Measurements from ENCODE around the gene PRPF40A.

Gene PRPF40A

DNA sequence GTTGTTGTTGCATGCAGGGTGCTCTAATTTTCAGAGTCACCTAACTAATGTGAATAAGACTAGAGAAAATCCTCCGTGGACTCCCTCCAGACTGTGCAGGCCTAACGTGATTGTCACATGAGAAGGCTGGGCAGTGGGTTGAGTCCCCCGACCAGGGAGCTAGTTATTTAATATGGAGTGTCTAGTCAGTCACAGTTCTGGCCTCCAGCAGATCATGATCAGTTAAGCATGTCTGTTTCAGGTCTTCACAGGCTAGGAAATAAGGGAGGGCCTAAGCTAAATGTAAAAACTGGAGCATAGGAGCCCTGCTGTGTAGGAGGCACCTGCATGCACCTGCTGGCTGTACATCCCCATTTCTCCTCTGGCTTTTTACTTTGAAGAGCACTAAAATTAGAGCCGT, 86.8 kb downstream of the PRPF40A start:
- POLR2A ChIA-PET, result no interaction called here
- no peaks in the 10 kb centered on the region for H3K4me1 ChIP-seq (ENCODE audit: control insufficient read depth, insufficient read depth, low read length)
- CTCF ChIA-PET, result interaction anchor here (1.0 to 2.3 kb wide), 2 partner anchors 441 to 605 kb away, joined by 3 to 5 read pairs; no protein-coding TSS in a partner anchor
- no peak overlapping the region for H3K4me3 ChIP-seq (ENCODE audit: low read depth, low read length)
- H3K36me3 ChIP-seq (ENCODE audit: control insufficient read depth in 2 of 2, insufficient read depth in 1 of 2, low read length in 2 of 2), result peaks cover 0 to 65% of the 10 kb centered on the region in 2 experiments
- no peak overlapping the region for H3K27ac ChIP-seq (ENCODE audit: extremely low read depth, low read depth, low read length)
- TF ChIP-seq ZNF621 (tag by site-specific recombination; IDR thresholded peaks at IDR 0.05) (no peak), ZNF16 (tag by site-specific recombination; IDR thresholded peaks at IDR 0.05; ENCODE audit: low read depth) (no peak), ZNF239 (tag by site-specific recombination; IDR thresholded peaks at IDR 0.05) (no peak), ZNF830 (tag by site-specific recombination; IDR thresholded peaks at IDR 0.05; ENCODE audit: low read depth) (no peak), ZNF747 (tag by site-specific recombination; IDR thresholded peaks at IDR 0.05) (no peak), ZNF626 (tag by site-specific recombination; IDR thresholded peaks at IDR 0.05) (no peak), ZNF654 (tag by site-specific recombination; IDR thresholded peaks at IDR 0.05; ENCODE audit: low read depth) (no peak), KLF9 (tag by site-specific recombination; IDR thresholded peaks at IDR 0.05; ENCODE audit: low read depth) (no peak), ZNF302 (tag by site-specific recombination; IDR thresholded peaks at IDR 0.05; ENCODE audit: low read depth) (no peak), ZNF37A (tag by site-specific recombination; IDR thresholded peaks at IDR 0.05) (no peak)
- TF ChIP-seq, protein P1, sequence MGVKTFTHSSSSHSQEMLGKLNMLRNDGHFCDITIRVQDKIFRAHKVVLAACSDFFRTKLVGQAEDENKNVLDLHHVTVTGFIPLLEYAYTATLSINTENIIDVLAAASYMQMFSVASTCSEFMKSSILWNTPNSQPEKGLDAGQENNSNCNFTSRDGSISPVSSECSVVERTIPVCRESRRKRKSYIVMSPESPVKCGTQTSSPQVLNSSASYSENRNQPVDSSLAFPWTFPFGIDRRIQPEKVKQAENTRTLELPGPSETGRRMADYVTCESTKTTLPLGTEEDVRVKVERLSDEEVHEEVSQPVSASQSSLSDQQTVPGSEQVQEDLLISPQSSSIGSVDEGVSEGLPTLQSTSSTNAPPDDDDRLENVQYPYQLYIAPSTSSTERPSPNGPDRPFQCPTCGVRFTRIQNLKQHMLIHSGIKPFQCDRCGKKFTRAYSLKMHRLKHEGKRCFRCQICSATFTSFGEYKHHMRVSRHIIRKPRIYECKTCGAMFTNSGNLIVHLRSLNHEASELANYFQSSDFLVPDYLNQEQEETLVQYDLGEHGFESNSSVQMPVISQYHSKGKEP (tag by site-specific recombination; IDR thresholded peaks at IDR 0.05), result no peak
- TF ChIP-seq, protein P2, sequence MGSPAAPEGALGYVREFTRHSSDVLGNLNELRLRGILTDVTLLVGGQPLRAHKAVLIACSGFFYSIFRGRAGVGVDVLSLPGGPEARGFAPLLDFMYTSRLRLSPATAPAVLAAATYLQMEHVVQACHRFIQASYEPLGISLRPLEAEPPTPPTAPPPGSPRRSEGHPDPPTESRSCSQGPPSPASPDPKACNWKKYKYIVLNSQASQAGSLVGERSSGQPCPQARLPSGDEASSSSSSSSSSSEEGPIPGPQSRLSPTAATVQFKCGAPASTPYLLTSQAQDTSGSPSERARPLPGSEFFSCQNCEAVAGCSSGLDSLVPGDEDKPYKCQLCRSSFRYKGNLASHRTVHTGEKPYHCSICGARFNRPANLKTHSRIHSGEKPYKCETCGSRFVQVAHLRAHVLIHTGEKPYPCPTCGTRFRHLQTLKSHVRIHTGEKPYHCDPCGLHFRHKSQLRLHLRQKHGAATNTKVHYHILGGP (tag by site-specific recombination; IDR thresholded peaks at IDR 0.05), result no peak
- TF ChIP-seq, protein P3, sequence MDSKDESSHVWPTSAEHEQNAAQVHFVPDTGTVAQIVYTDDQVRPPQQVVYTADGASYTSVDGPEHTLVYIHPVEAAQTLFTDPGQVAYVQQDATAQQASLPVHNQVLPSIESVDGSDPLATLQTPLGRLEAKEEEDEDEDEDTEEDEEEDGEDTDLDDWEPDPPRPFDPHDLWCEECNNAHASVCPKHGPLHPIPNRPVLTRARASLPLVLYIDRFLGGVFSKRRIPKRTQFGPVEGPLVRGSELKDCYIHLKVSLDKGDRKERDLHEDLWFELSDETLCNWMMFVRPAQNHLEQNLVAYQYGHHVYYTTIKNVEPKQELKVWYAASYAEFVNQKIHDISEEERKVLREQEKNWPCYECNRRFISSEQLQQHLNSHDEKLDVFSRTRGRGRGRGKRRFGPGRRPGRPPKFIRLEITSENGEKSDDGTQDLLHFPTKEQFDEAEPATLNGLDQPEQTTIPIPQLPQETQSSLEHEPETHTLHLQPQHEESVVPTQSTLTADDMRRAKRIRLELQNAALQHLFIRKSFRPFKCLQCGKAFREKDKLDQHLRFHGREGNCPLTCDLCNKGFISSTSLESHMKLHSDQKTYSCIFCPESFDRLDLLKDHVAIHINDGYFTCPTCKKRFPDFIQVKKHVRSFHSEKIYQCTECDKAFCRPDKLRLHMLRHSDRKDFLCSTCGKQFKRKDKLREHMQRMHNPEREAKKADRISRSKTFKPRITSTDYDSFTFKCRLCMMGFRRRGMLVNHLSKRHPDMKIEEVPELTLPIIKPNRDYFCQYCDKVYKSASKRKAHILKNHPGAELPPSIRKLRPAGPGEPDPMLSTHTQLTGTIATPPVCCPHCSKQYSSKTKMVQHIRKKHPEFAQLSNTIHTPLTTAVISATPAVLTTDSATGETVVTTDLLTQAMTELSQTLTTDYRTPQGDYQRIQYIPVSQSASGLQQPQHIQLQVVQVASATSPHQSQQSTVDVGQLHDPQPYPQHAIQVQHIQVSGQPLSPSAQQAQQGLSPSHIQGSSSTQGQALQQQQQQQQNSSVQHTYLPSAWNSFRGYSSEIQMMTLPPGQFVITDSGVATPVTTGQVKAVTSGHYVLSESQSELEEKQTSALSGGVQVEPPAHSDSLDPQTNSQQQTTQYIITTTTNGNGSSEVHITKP (tag by site-specific recombination; IDR thresholded peaks at IDR 0.05), result no peak
- H3K9me3 ChIP-seq (ENCODE audit: control insufficient read depth, insufficient read depth, low read depth, low read length), result no peaks in the 10 kb centered on the region

DNA sequence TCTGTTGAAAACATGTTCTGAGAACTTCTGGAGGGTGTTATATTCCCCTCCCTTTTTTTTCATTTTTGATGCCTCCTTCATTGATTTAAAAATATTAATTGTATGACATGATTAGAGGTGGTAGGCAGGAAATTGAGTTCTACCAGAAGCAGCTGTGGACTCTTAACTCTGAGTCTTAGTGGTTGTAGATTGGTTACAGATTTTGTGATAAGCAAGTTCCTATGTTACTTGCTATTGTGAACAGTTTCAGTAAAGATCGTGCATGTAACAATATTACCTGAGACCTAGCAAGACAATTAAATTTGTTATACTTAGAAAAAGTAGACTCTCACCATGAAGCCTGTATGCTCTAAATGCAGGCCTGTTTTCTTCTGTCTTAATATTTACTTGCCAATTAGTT, 88.1 kb downstream of the PRPF40A start:
- Histone ChIP-seq H3K4me1 (ENCODE audit: control insufficient read depth, insufficient read depth, low read length) (no peaks in the 10 kb centered on the region), H3K27ac (ENCODE audit: extremely low read depth, low read depth, low read length) (no peak overlapping the region), H3K36me3 (ENCODE audit: control insufficient read depth in 2 of 2, insufficient read depth in 1 of 2, low read length in 2 of 2) (peaks cover 0 to 64% of the 10 kb centered on the region in 2 experiments), H3K4me3 (ENCODE audit: low read depth, low read length) (no peak overlapping the region), H3K9me3 (ENCODE audit: control insufficient read depth, insufficient read depth, low read depth, low read length) (no peaks in the 10 kb centered on the region)
- ChIA-PET POLR2A (no interaction called here), CTCF (interaction anchor here (0.6 to 2.3 kb wide), 2 partner anchors 286 to 604 kb away, joined by 3 to 5 read pairs; no protein-coding TSS in a partner anchor)
- TF ChIP-seq SETDB1 (IDR thresholded peaks at IDR 0.05; ENCODE audit: insufficient read length, low read length), result no peak
- TF ChIP-seq, protein P4, sequence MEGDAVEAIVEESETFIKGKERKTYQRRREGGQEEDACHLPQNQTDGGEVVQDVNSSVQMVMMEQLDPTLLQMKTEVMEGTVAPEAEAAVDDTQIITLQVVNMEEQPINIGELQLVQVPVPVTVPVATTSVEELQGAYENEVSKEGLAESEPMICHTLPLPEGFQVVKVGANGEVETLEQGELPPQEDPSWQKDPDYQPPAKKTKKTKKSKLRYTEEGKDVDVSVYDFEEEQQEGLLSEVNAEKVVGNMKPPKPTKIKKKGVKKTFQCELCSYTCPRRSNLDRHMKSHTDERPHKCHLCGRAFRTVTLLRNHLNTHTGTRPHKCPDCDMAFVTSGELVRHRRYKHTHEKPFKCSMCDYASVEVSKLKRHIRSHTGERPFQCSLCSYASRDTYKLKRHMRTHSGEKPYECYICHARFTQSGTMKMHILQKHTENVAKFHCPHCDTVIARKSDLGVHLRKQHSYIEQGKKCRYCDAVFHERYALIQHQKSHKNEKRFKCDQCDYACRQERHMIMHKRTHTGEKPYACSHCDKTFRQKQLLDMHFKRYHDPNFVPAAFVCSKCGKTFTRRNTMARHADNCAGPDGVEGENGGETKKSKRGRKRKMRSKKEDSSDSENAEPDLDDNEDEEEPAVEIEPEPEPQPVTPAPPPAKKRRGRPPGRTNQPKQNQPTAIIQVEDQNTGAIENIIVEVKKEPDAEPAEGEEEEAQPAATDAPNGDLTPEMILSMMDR (tag by site-specific recombination; IDR thresholded peaks at IDR 0.05), result no peak
- TF ChIP-seq, protein P5, sequence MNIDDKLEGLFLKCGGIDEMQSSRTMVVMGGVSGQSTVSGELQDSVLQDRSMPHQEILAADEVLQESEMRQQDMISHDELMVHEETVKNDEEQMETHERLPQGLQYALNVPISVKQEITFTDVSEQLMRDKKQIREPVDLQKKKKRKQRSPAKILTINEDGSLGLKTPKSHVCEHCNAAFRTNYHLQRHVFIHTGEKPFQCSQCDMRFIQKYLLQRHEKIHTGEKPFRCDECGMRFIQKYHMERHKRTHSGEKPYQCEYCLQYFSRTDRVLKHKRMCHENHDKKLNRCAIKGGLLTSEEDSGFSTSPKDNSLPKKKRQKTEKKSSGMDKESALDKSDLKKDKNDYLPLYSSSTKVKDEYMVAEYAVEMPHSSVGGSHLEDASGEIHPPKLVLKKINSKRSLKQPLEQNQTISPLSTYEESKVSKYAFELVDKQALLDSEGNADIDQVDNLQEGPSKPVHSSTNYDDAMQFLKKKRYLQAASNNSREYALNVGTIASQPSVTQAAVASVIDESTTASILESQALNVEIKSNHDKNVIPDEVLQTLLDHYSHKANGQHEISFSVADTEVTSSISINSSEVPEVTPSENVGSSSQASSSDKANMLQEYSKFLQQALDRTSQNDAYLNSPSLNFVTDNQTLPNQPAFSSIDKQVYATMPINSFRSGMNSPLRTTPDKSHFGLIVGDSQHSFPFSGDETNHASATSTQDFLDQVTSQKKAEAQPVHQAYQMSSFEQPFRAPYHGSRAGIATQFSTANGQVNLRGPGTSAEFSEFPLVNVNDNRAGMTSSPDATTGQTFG (tag by site-specific recombination; IDR thresholded peaks at IDR 0.05; ENCODE audit: borderline replicate concordance), result no peak
- TF ChIP-seq, protein P6, sequence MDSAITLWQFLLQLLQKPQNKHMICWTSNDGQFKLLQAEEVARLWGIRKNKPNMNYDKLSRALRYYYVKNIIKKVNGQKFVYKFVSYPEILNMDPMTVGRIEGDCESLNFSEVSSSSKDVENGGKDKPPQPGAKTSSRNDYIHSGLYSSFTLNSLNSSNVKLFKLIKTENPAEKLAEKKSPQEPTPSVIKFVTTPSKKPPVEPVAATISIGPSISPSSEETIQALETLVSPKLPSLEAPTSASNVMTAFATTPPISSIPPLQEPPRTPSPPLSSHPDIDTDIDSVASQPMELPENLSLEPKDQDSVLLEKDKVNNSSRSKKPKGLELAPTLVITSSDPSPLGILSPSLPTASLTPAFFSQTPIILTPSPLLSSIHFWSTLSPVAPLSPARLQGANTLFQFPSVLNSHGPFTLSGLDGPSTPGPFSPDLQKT (IDR thresholded peaks at IDR 0.05; ENCODE audit: borderline replicate concordance, low read depth, low read length), result no peak
- no peak for TF ChIP-seq ZNF354C (tag by site-specific recombination; IDR thresholded peaks at IDR 0.05; ENCODE audit: borderline replicate concordance, low read depth)
- TF ChIP-seq ZBTB20 (tag by site-specific recombination; IDR thresholded peaks at IDR 0.05), result no peak
- no peak for TF ChIP-seq ZNF707 (tag by site-specific recombination; IDR thresholded peaks at IDR 0.05)
- TF ChIP-seq ZNF221 (tag by site-specific recombination; IDR thresholded peaks at IDR 0.05; ENCODE audit: borderline replicate concordance), result no peak
- TF ChIP-seq, protein P1 (tag by site-specific recombination; IDR thresholded peaks at IDR 0.05), result no peak
